K562 (cell line): ENCODE data around the gene TACC3. TPM values are rescaled to one million over a fixed set of nuclear protein-coding genes. Genes with fewer than 3 reads are reported as not detected.

Source experiments
- ATAC-seq: fragments of 200-7000 bp; cut with Tn5 transposase; 3 replicates; pipeline ENCODE4 v1.9.1; 2020; ENCODE audit warnings: moderate library complexity
- BruUV-seq: library from RNA; stranded (reverse); fragments of 400-500 nt; replicated peaks from 2 replicates; lab custom pipeline; 2021; lab: Mats Ljungman, UMichigan
- CTCF ChIA-PET: fragments of 300-600 bp; formaldehyde crosslinking; extraction: SDS; loops from one replicate; lab custom pipeline; 2021; ENCODE audit warnings: low intra/inter-chr PET ratio; lab: Yijun Ruan, JAX
- POLR2A ChIA-PET: fragments of 300-600, 350-650 bp; sonication (Branson Sonifier 250); formaldehyde crosslinking; extraction: SDS; loops from one replicate; lab custom pipeline; 2021; ENCODE audit warnings: antibody characterized with exemption, inconsistent platforms; lab: Yijun Ruan, JAX
- DNase-seq, 4 experiments: peaks; one replicate each; pipeline versions ENCODE4 v3.0.0 to v3.0.0-alpha.2; 2011 to 2018; ENCODE audit warnings: low spot score in 3 of 4, mixed read lengths in 3 of 4; ENCODE audit errors: extremely low read depth in 1 of 4
- FAIRE-seq: peaks from 2 replicates; lab custom pipeline; 2011; peaks lifted over from hg19 to GRCh38; lab: Jason Lieb, UNC
- H2AFZ ChIP-seq: 2 replicates; pipeline ENCODE4 v1.6.0; 2011; ENCODE audit warnings: low read depth, low read length, control low read depth, inconsistent platforms
- H3K27ac ChIP-seq: fragments of 200-600 bp; 3 replicates; pipeline ENCODE4 v1.8.0; 2011; ENCODE audit warnings: low read depth, mild to moderate bottlenecking, control low read depth, inconsistent platforms, low read length, moderate library complexity, mixed read lengths; ENCODE audit errors: extremely low read depth
- H3K27me3 ChIP-seq, 2 experiments: fragments of 300-600 bp in 1 of 2; 2 replicates in 1 of 2; 3 replicates in 1 of 2; pipeline versions ENCODE4 v1.6.0 to v1.8.0; 2011; ENCODE audit warnings: inconsistent platforms in 2 of 2, low read length in 2 of 2, mild to moderate bottlenecking in 1 of 2, mixed read lengths in 1 of 2, moderate library complexity in 1 of 2; ENCODE audit not compliant: control insufficient read depth in 2 of 2, insufficient read depth in 2 of 2
- H3K36me3 ChIP-seq: fragments of 300-600 bp; 3 replicates; pipeline ENCODE4 v1.8.0; 2011; ENCODE audit warnings: mild to moderate bottlenecking, low read length, inconsistent platforms; ENCODE audit not compliant: control insufficient read depth, insufficient read depth
- H3K4me1 ChIP-seq, 2 experiments: fragments of 200-600 bp in 1 of 2; replicated peaks in 1 of 2; 2 replicates in 1 of 2; 3 replicates in 1 of 2; pipeline versions ENCODE4 v1.5.1 to v1.8.0; 2011; ENCODE audit warnings: inconsistent platforms in 2 of 2, low read length in 2 of 2, mild to moderate bottlenecking in 1 of 2, mixed read lengths in 1 of 2, moderate library complexity in 1 of 2; ENCODE audit not compliant: control insufficient read depth in 2 of 2, insufficient read depth in 2 of 2
- H3K4me2 ChIP-seq: 2 replicates; pipeline ENCODE4 v1.6.1; 2011; ENCODE audit warnings: low read length, control low read depth, inconsistent platforms, mixed read lengths; ENCODE audit not compliant: insufficient read depth
- H3K4me3 ChIP-seq: fragments of 200-600 bp; sonication (generic), shearing (Covaris generic); 2 replicates; pipeline ENCODE4 v1.5.1; 2016; ENCODE audit warnings: control low read depth, inconsistent platforms
- H3K79me2 ChIP-seq: fragments of 200-600 bp; 3 replicates; pipeline ENCODE4 v1.8.0; 2011; ENCODE audit warnings: low read length, inconsistent platforms; ENCODE audit not compliant: control insufficient read depth, insufficient read depth
- H3K9ac ChIP-seq, 2 experiments: 2 replicates each; pipeline versions ENCODE4 v1.6.0 to v1.6.1; 2011; ENCODE audit warnings: low read depth in 2 of 2, low read length in 2 of 2, control low read depth in 1 of 2, inconsistent platforms in 1 of 2, mild to moderate bottlenecking in 1 of 2, mixed read lengths in 1 of 2; ENCODE audit not compliant: insufficient read depth in 1 of 2
- H3K9me1 ChIP-seq: one replicate; pipeline ENCODE4 v1.6.0; 2011; ENCODE audit warnings: inconsistent platforms, mild to moderate bottlenecking, low read length, moderate library complexity; ENCODE audit not compliant: control insufficient read depth, insufficient read depth
- H3K9me3 ChIP-seq: replicated peaks from 2 replicates; pipeline ENCODE4 v1.5.1; 2011; ENCODE audit warnings: low read depth, low read length, inconsistent platforms; ENCODE audit not compliant: control insufficient read depth, insufficient read depth
- H4K20me1 ChIP-seq: replicated peaks from 2 replicates; pipeline ENCODE4 v1.6.1; 2011; ENCODE audit warnings: low read length, inconsistent platforms, mixed read lengths; ENCODE audit not compliant: control insufficient read depth, insufficient read depth
- FOS ChIP-seq: IDR thresholded peaks from 3 replicates; pipeline ENCODE4 v1.6.1; 2011; ENCODE audit not compliant: insufficient read length; ENCODE audit errors: extremely low read depth
- MAX ChIP-seq: sonication (generic); formaldehyde crosslinking; IDR thresholded peaks from 2 replicates; pipeline ENCODE4 v1.9.0; 2022; ENCODE audit warnings: mild to moderate bottlenecking, missing genetic modification reagents
- WGBS: fragments of 100-300 bp; shearing (Covaris generic); methylation state at CpG from one replicate; pipeline ENCODE4 v1.1.6; 2016; ENCODE audit warnings: low coverage, mixed read lengths; ENCODE audit not compliant: insufficient coverage; ENCODE audit errors: missing lambda C conversion rate; 5-methylcytosine and 5-hydroxymethylcytosine counted together
- in situ Hi-C: fragments of 300-500 bp; cut with MboI; formaldehyde crosslinking; loops from 4 replicates; pipeline ENCODE4 v1.15.0; 2018; ENCODE audit warnings: inconsistent platforms, mixed read lengths
- intact Hi-C: fragments of 100-400 bp; cut with micrococcal nuclease; formaldehyde crosslinking; loops from 2 replicates; pipeline ENCODE4 v1.14.2; 2022
- polyA plus RNA-seq, 8 experiments: library from polyadenylated mRNA; depleted of rRNA in 4 of 8; stranded (reverse) in 5 of 8; unstranded in 3 of 8; fragments of >200 nt; fragmentation: Nextera tagmentation in 2 of 8; fragmentation: Illumina TruSeq in 1 of 8; extraction: Ambion mirVana in 2 of 8; extraction: Trizol in 1 of 8; gene quantifications; 2 replicates each; pipeline versions ENCODE4 v1.2.1 to v1.2.3, GENCODE V29; 2011 to 2014; ENCODE audit warnings: inconsistent platforms in 1 of 8, missing spikeins in 1 of 8
- total RNA-seq, 7 experiments: library from RNA; depleted of rRNA in 6 of 7; stranded (reverse); fragments of >200 nt in 6 of 7; fragmentation: Illumina TruSeq in 2 of 7; extraction: Trizol in 2 of 7; gene quantifications; 2 replicates each; pipeline versions ENCODE4 v1.2.1 to v1.2.3, GENCODE V29; 2011 to 2021; ENCODE audit warnings: low replicate concordance in 1 of 7
- TF ChIP-seq, protein P1 (sequence below): fragments of 450-650 bp; IDR thresholded peaks from 2 replicates; pipeline ENCODE4 v1.6.1; 2017; ENCODE audit warnings: antibody characterized with exemption, mild to moderate bottlenecking

Gene TACC3
- total and polyA plus RNA-seq, 9 of the 15 experiments (the other 6 are each of a cell fraction or from before 2014, with no cell fraction given) = 1.9 to 122 (median 55.6) TPM

DNA sequence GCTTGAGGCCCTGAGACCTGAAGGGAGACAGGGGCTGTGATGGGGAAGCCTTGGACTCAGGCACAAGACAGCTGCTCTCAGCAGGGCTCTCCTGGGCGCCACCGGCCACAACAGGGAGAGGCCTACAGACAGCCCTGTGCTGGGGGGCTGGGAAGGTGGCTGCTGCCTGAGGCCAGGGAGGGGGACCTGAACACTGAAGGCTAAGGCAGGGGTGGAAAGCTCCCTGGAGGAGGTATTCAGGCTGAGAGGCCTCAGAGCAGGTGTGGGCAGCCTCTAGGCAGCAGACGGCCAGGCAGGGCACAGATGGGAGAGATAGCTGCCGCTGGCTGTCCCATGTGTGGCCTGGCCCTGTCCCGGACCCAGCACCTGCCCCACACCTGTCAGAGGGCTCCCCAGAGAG lies 33.0 kb downstream of the TACC3 start:
- no peak overlapping the region for H3K4me2 ChIP-seq
- 33% methylated on average over 4 of the region's 5 CpGs for WGBS
- no peak for DNase-seq
- no TSS peak for BruUV-seq
- intact Hi-C loops = no loop called here
- peak; percentile 4; the same call in 2 of the 3 replicates for ATAC-seq
- H3K9me1 ChIP-seq = peaks cover 5% of the 10 kb centered on the region
- H3K9ac ChIP-seq = peak overlapping the region in 1 of 2 experiments; percentile 82; a peak in 3 of 4 replicates
- H3K4me3 ChIP-seq = no peak overlapping the region
- FAIRE-seq = no peak
- in situ Hi-C loops = no loop called here
- CTCF ChIA-PET = no interaction called here
- TF ChIP-seq, protein P1, sequence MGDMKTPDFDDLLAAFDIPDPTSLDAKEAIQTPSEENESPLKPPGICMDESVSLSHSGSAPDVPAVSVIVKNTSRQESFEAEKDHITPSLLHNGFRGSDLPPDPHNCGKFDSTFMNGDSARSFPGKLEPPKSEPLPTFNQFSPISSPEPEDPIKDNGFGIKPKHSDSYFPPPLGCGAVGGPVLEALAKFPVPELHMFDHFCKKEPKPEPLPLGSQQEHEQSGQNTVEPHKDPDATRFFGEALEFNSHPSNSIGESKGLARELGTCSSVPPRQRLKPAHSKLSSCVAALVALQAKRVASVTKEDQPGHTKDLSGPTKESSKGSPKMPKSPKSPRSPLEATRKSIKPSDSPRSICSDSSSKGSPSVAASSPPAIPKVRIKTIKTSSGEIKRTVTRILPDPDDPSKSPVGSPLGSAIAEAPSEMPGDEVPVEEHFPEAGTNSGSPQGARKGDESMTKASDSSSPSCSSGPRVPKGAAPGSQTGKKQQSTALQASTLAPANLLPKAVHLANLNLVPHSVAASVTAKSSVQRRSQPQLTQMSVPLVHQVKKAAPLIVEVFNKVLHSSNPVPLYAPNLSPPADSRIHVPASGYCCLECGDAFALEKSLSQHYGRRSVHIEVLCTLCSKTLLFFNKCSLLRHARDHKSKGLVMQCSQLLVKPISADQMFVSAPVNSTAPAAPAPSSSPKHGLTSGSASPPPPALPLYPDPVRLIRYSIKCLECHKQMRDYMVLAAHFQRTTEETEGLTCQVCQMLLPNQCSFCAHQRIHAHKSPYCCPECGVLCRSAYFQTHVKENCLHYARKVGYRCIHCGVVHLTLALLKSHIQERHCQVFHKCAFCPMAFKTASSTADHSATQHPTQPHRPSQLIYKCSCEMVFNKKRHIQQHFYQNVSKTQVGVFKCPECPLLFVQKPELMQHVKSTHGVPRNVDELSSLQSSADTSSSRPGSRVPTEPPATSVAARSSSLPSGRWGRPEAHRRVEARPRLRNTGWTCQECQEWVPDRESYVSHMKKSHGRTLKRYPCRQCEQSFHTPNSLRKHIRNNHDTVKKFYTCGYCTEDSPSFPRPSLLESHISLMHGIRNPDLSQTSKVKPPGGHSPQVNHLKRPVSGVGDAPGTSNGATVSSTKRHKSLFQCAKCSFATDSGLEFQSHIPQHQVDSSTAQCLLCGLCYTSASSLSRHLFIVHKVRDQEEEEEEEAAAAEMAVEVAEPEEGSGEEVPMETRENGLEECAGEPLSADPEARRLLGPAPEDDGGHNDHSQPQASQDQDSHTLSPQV = 0 out of 2 replicates have a peak, but pooled peaks have one; percentile 11
- peak; percentile 15; the same call in 1 of the 2 replicates for TF ChIP-seq MAX (CRISPR knock-in tag)
- TF ChIP-seq FOS = no peak
- H3K4me1 ChIP-seq = peaks cover 23 to 98% of the 10 kb centered on the region in 2 experiments
- no peaks in the 10 kb centered on the region for H3K36me3 ChIP-seq
- POLR2A ChIA-PET = interaction anchor here (0.6 to 1.1 kb wide), 3 partner anchors 9 to 259 kb away, joined by 3 to 5 read pairs (median 4); no protein-coding TSS in a partner anchor
- H3K27ac ChIP-seq = no peak overlapping the region
- no peaks in the 10 kb centered on the region for H3K79me2 ChIP-seq
- no peaks in the 10 kb centered on the region for H3K27me3 ChIP-seq
- H3K9me3 ChIP-seq = no peaks in the 10 kb centered on the region
- H2AFZ ChIP-seq = peak overlapping the region; percentile 64
- H4K20me1 ChIP-seq = no peaks in the 10 kb centered on the region
